Ovary (tissue), 9 donors: ENCODE measurements around the gene HS3ST4. TPM values are rescaled to one million over a fixed set of nuclear protein-coding genes. Genes with fewer than 3 reads are reported as not detected.
"Not testable (repeated sequence)": the region's sequence is repeated elsewhere in the genome, so short reads cannot be mapped to it uniquely, and the experiment has no call there.

Experiments
- DNase-seq, 5 donors: peaks; one replicate each; pipeline ENCODE4 v3.0.0-alpha.2; 2019 to 2020
- H3K27ac ChIP-seq, 2 donors: fragments of 200-600 bp; one replicate each; pipeline versions ENCODE4 v1.5.1 to v1.8.0; 2019 to 2022
- H3K27me3 ChIP-seq: fragments of 200-600 bp; one replicate; pipeline ENCODE4 v1.8.0; 2022
- H3K36me3 ChIP-seq: fragments of 200-600 bp; sonication (generic); one replicate; pipeline ENCODE4 v1.5.1; 2019
- H3K4me1 ChIP-seq: one replicate; pipeline ENCODE4 v1.8.1; 2013; ENCODE audit warnings: mild to moderate bottlenecking, moderate library complexity; ENCODE audit not compliant: insufficient read depth
- H3K4me3 ChIP-seq: fragments of 200-600 bp; sonication (generic); one replicate; pipeline ENCODE4 v1.5.1; 2017
- H3K9me3 ChIP-seq, 2 donors: fragments of 200-600 bp in 1 of 2; sonication (generic) in 1 of 2; one replicate each; pipeline versions ENCODE4 v1.5.1 to v1.8.1; 2013 to 2019; ENCODE audit warnings: mild to moderate bottlenecking in 1 of 2, moderate library complexity in 1 of 2
- CTCF ChIP-seq, 3 donors: fragments of 450-650 bp in 2 of 3; fragments of 200-600 bp in 1 of 3; IDR thresholded peaks; one replicate each; pipeline versions ENCODE4 v1.5.1 to v1.8.0; 2016 to 2022; ENCODE audit warnings: antibody characterized with exemption in 3 of 3, mild to moderate bottlenecking in 1 of 3
- EP300 ChIP-seq: sonication (generic); formaldehyde crosslinking; IDR thresholded peaks from one replicate; pipeline ENCODE4 v1.6.1; 2017; ENCODE audit warnings: antibody characterized with exemption
- POLR2A ChIP-seq: fragments of 450-650 bp; IDR thresholded peaks from one replicate; pipeline ENCODE4 v1.6.1; 2017; ENCODE audit warnings: antibody characterized with exemption, mild to moderate bottlenecking, moderate library complexity
- WGBS, 3 donors: extraction: QIAGEN DNeasy Blood & Tissue Kit in 1 of 3; methylation state at CpG; one replicate each; pipeline versions ENCODE4 v1.1.5 to v1.1.7; 2013 to 2017; 5-methylcytosine and 5-hydroxymethylcytosine counted together
- intact Hi-C, 4 donors: fragments of 100-400 bp; cut with DNase I; formaldehyde crosslinking; loops; one replicate each; pipeline versions ENCODE4 v1.11.0 to v1.15.1; 2022 to 2023
- polyA plus RNA-seq, 2 donors: library from polyadenylated mRNA; stranded (reverse); fragments of 200-250 nt in 1 of 2; fragments of 350-450 nt in 1 of 2; fragmentation: Illumina TruSeq in 1 of 2; extraction: RNeasy Lipid Tissue Mini Kit (QIAGEN cat#74804) in 1 of 2; gene quantifications; one replicate each; pipeline ENCODE4 v1.2.3, GENCODE V29; 2013 to 2014
- total RNA-seq, 7 donors: library from RNA; depleted of rRNA in 2 of 7; stranded (reverse); fragments of >200 nt in 2 of 7; fragmentation: NEBNext Ultra II Directional in 3 of 7; extraction: Animal tissue kit (Norgen Biotek cat#: 25700) in 3 of 7; gene quantifications; one replicate each; pipeline versions ENCODE4 v1.1.0 to v1.2.4, GENCODE V29; 2016 to 2023
- donor health status: DM: no; HTN: no; CAD: no; lungs with moderate emphysema.
- donor health status: DM: no; HTN: no; CAD: no.
- donor health status: Bipolar disorder and iron deficiency.
- donor health status: DM: yes; HTN: yes; CAD: no.
- donor health status: DM: no; HTN: no; CAD: no.
- donor health status: DM: yes; HTN: yes; CAD: no.

The HS3ST4 gene
- total and polyA plus RNA-seq, 9 donors, result 0.10 to 0.34 TPM; not detected in 7

DNA sequence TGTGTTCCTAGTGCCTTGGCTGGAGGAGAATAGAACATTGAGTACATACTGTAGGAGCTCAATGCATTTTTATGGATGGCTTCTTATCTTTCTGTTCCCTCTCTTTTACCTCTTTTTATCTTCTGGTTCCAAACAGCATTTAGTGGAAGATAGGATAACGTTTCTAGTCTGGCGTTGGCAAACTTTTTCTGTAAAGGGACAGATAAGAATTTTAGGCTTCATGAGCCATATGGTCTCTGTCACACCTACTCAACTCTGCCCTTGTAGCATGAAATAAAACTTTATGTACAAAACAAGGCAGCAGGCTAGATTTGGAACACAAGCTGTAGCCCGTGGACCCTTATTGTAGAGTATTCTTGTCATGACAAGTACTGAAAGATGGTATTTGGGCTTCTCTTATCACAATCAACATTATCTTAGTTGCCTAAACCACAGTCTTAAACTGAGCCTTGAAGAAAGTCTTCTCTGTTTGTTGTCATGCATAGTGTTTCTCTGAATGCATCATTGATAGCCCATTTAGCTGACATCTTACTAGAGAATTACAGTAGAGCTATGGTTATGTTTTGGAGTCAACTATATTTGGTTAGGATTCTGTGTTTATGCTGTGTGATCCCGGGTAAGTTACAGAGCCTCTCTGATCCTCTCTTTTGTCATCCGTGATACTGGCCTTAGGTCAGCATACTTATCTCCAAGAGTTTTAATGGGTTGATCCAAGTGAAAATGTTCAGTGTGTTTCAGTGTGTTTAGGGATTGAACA, 80.2 kb downstream of the HS3ST4 start:
- Histone ChIP-seq H3K4me1 (no peaks in the 10 kb centered on the region), H3K9me3 (no peaks in the 10 kb centered on the region), H3K4me3 (no peak overlapping the region), H3K27ac (no peak overlapping the region), H3K36me3 (no peaks in the 10 kb centered on the region), H3K27me3 (no peaks in the 10 kb centered on the region)
- no peak for DNase-seq
- 64 to 77% (median 67%) methylated on average over 5 of the region's 5 CpGs for WGBS, 3 donors
- intact Hi-C loops, result no loop called here
- TF ChIP-seq POLR2A, result no peak
- TF ChIP-seq CTCF (IDR thresholded peaks at IDR 0.05), result no peak
- TF ChIP-seq EP300, result no peak

GRCh38 chr16:25776214-25776613, 84.5 kb downstream of the HS3ST4 start:
- DNase-seq, H3K4me1 ChIP-seq, H3K9me3 ChIP-seq, intact Hi-C loops, H3K36me3 ChIP-seq, H3K27me3 ChIP-seq, H3K4me3 ChIP-seq, H3K27ac ChIP-seq: not testable (repeated sequence)
- WGBS, 3 donors, result 89 to 94% (median 93%) methylated on average over 2 of the region's 2 CpGs

GRCh38 chr16:25783226-25783625, 91.5 kb downstream of the HS3ST4 start:
- Histone ChIP-seq H3K9me3 (no peaks in the 10 kb centered on the region), H3K4me1 (no peaks in the 10 kb centered on the region), H3K27me3 (no peaks in the 10 kb centered on the region), H3K27ac (no peak overlapping the region), H3K36me3 (no peaks in the 10 kb centered on the region), H3K4me3 (no peak overlapping the region)
- intact Hi-C loops, result no loop called here
- DNase-seq, result no peak
- 76 to 78% (median 77%) methylated on average over 1 of the region's 1 CpG for WGBS, 3 donors
- TF ChIP-seq EP300 (no peak), POLR2A (no peak), CTCF (IDR thresholded peaks at IDR 0.05) (no peak)

DNA sequence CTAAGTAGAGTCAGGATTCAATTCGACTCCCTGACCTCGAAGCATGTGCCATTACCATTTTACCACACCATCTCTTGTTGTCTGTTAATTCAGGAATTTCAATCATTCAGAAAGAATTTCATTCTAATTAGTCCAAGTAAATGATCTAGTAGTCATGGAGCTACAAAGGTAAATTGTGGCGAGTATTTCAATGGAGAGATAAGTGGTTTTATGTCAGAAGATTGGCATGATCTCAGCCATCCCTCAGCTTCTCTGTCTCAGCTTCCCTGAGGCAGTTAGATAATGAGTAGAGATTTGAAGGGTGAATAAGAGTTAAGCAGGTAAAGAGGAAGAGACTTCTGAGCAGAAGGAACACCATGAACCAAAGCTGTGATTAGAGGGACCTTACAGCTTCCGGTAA, 93.6 kb downstream of the HS3ST4 start:
- H3K4me1 ChIP-seq, result no peaks in the 10 kb centered on the region
- no peak for DNase-seq
- no peaks in the 10 kb centered on the region for H3K36me3 ChIP-seq
- H3K27ac ChIP-seq, result no peak overlapping the region
- no peaks in the 10 kb centered on the region for H3K9me3 ChIP-seq
- TF ChIP-seq EP300 (no peak), POLR2A (no peak), CTCF (IDR thresholded peaks at IDR 0.05) (no peak)
- no peak overlapping the region for H3K4me3 ChIP-seq
- no peaks in the 10 kb centered on the region for H3K27me3 ChIP-seq
- intact Hi-C loops, result no loop called here
- 50 to 67% (median 66%) methylated on average over 4 of the region's 4 CpGs for WGBS, 3 donors

DNA sequence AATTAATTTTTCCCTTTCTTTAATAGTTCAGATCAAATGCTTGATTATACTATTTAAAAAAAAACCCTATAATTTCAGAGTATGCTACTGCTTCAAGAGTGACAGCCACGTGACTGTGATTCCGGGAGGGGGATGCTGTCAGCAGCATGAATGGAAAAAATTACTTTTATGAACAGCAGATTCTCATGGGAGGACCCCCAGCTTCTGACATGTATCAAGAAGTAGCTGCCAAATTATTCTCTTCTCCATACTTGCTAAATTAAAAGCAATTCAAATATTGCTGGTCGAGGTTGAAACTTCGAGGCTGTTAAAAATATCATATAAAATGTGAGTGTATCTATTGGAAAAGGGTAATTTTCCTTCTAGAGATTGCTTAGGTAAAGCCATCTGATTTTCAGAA, 95.0 kb downstream of the HS3ST4 start:
- H3K4me3 ChIP-seq, result no peak overlapping the region
- DNase-seq, result no peak
- 70 to 83% (median 76%) methylated on average over 4 of the region's 4 CpGs for WGBS, 3 donors
- no peaks in the 10 kb centered on the region for H3K27me3 ChIP-seq
- H3K4me1 ChIP-seq, result no peaks in the 10 kb centered on the region
- H3K9me3 ChIP-seq, result no peaks in the 10 kb centered on the region
- no peaks in the 10 kb centered on the region for H3K36me3 ChIP-seq
- intact Hi-C loops, result no loop called here
- TF ChIP-seq CTCF (IDR thresholded peaks at IDR 0.05) (no peak), EP300 (no peak)
- no peak overlapping the region for H3K27ac ChIP-seq
